DND-41 (cell line): ENCODE measurements around the gene TGFBR2.

Source experiments
- CTCF ChIP-seq: IDR thresholded peaks from 2 replicates; pipeline ENCODE4 v1.5.1; 2012; ENCODE audit warnings: borderline replicate concordance, low read length, moderate library complexity, mild to moderate bottlenecking; ENCODE audit not compliant: poor library complexity, severe bottlenecking; ENCODE audit errors: extremely low read depth
- EZH2 ChIP-seq: IDR thresholded peaks from 3 replicates; pipeline ENCODE4 v1.6.1; 2012; ENCODE audit warnings: borderline replicate concordance, low read depth, mild to moderate bottlenecking, moderate library complexity, low read length, inconsistent platforms; ENCODE audit not compliant: severe bottlenecking

- TF ChIP-seq CTCF (no peak), EZH2 (no peak)
These were observed 123.1 kb downstream of the TGFBR2 start for GRCh38 chr3:30729512-30729911.
